ENCODE measurements around the gene TRIM9. TPM values are rescaled to one million over a fixed set of nuclear protein-coding genes. Genes with fewer than 3 reads are reported as not detected.

TRIM9 gene
- total RNA-seq, 6 experiments from 2014 or later: 0.07 to 1.9 (median 0.32) TPM

- H3K27ac ChIP-seq: no peak overlapping the region
- 43% methylated on average over 2 of the region's 2 CpGs for WGBS (ENCODE audit: insufficient coverage, low coverage, low lambda C conversion rate, missing lambda C conversion rate)
- no peak overlapping the region for H3K4me3 ChIP-seq
Measured at GRCh38 chr14:51138404-51139103, 43.6 kb upstream of the TRIM9 start.

GRCh38 chr14:51131516-51131915 is 36.6 kb upstream of the TRIM9 start:
- Histone ChIP-seq H3K4me1 (no peaks in the 10 kb centered on the region), H3K27me3 (no peaks in the 10 kb centered on the region), H3K36me3 (no peaks in the 10 kb centered on the region), H3K27ac (no peak overlapping the region), H3K4me3 (no peak overlapping the region), H3K9me3 (no peaks in the 10 kb centered on the region)
- TF ChIP-seq, protein P1, sequence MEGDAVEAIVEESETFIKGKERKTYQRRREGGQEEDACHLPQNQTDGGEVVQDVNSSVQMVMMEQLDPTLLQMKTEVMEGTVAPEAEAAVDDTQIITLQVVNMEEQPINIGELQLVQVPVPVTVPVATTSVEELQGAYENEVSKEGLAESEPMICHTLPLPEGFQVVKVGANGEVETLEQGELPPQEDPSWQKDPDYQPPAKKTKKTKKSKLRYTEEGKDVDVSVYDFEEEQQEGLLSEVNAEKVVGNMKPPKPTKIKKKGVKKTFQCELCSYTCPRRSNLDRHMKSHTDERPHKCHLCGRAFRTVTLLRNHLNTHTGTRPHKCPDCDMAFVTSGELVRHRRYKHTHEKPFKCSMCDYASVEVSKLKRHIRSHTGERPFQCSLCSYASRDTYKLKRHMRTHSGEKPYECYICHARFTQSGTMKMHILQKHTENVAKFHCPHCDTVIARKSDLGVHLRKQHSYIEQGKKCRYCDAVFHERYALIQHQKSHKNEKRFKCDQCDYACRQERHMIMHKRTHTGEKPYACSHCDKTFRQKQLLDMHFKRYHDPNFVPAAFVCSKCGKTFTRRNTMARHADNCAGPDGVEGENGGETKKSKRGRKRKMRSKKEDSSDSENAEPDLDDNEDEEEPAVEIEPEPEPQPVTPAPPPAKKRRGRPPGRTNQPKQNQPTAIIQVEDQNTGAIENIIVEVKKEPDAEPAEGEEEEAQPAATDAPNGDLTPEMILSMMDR (IDR thresholded peaks at IDR 0.05): no peak
- no peak for ATAC-seq
- WGBS (ENCODE audit: insufficient coverage, low coverage, low lambda C conversion rate, missing lambda C conversion rate): 60% methylated on average over 1 of the region's 2 CpGs
- intact Hi-C loops (cut with DNase I): no loop called here
- DNase-seq: no peak

More at GRCh38 chr14:51138404-51139103, 43.6 kb upstream of the TRIM9 start:
- H3K4me1 ChIP-seq: no peaks in the 10 kb centered on the region
- H3K9me3 ChIP-seq: no peaks in the 10 kb centered on the region
- no peaks in the 10 kb centered on the region for H3K27me3 ChIP-seq
- H3K36me3 ChIP-seq: no peaks in the 10 kb centered on the region
- no peak for TF ChIP-seq POLR2A (IDR thresholded peaks at IDR 0.05)
- TF ChIP-seq, protein P1 (IDR thresholded peaks at IDR 0.05): no peak
- intact Hi-C loops (cut with DNase I): no loop called here
- ATAC-seq (no peak), DNase-seq (no peak)

DNA sequence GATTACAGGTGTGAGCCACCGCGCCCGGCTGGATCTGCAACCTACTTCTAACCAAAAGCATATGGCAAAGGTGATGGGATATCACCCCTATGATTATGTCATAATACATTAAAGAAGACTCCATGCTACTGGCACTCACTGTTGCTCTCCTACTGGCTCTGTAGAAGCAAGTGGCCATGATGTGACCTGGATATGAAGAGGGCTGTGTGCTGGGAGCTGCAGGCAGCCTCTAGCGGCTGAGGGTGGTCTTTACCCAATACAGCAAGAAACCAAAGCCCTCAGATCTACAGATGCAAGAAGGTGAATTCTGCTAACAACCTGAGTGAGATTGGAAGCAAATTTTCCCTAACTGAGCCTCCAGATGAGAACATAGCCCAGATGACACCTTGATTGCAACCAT is 34.2 kb upstream of the TRIM9 start:
- H3K4me1 ChIP-seq: no peaks in the 10 kb centered on the region
- WGBS (ENCODE audit: insufficient coverage, low coverage, low lambda C conversion rate, missing lambda C conversion rate): no CpG with 5 or more reads among the region's 4 CpGs
- H3K27ac ChIP-seq: no peak overlapping the region
- no peak for ATAC-seq
- DNase-seq: no peak
- no peak overlapping the region for H3K4me3 ChIP-seq
- no peaks in the 10 kb centered on the region for H3K27me3 ChIP-seq
- no peaks in the 10 kb centered on the region for H3K36me3 ChIP-seq
- intact Hi-C loops (cut with DNase I): no loop called here
- TF ChIP-seq POLR2A (IDR thresholded peaks at IDR 0.05): no peak
- TF ChIP-seq, protein P1 (IDR thresholded peaks at IDR 0.05): no peak
- H3K9me3 ChIP-seq: no peaks in the 10 kb centered on the region

- intact Hi-C loops (cut with DNase I): no loop called here
- ATAC-seq (no peak), DNase-seq (no peak)
- TF ChIP-seq, protein P1 (IDR thresholded peaks at IDR 0.05): no peak
- no peak for TF ChIP-seq POLR2A (IDR thresholded peaks at IDR 0.05)
- Histone ChIP-seq H3K4me3 (no peak overlapping the region), H3K27me3 (no peaks in the 10 kb centered on the region), H3K36me3 (no peaks in the 10 kb centered on the region), H3K27ac (no peak overlapping the region), H3K9me3 (no peaks in the 10 kb centered on the region), H3K4me1 (no peaks in the 10 kb centered on the region)
- WGBS (ENCODE audit: insufficient coverage, low coverage, low lambda C conversion rate, missing lambda C conversion rate): 92% methylated on average over 5 of the region's 5 CpGs
Measured at GRCh38 chr14:51124029-51124428, 29.1 kb upstream of the TRIM9 start.

All from right lobe of liver (tissue), 6 donors.